Trophoblast cell (in vitro differentiated cells and primary cell): ENCODE data around the gene NOTCH2NLA.
"Not testable (repeated sequence)": the region's sequence is repeated elsewhere in the genome, so short reads cannot be mapped to it uniquely, and the experiment has no call there.

ENCODE experiments used
- DNase-seq, 2 donors: peaks; one replicate each; pipeline ENCODE4 v3.0.0-alpha.2; 2016
- H2AFZ ChIP-seq: 2 replicates; pipeline ENCODE4 v1.6.1; 2013; ENCODE audit warnings: low read length, moderate library complexity, mild to moderate bottlenecking; ENCODE audit not compliant: insufficient read depth, poor library complexity
- H2AK5ac ChIP-seq: 2 replicates; pipeline ENCODE4 v1.6.1; 2013; ENCODE audit warnings: mild to moderate bottlenecking, low read length
- H2BK120ac ChIP-seq: 2 replicates; pipeline ENCODE4 v1.6.1; 2013; ENCODE audit warnings: low read length, mild to moderate bottlenecking, moderate library complexity; ENCODE audit not compliant: insufficient read depth, poor library complexity
- H2BK12ac ChIP-seq: 2 replicates; pipeline ENCODE4 v1.6.1; 2013; ENCODE audit warnings: mild to moderate bottlenecking, low read length, moderate library complexity
- H2BK5ac ChIP-seq: 2 replicates; pipeline ENCODE4 v1.6.1; 2013; ENCODE audit warnings: low read length, low read depth, moderate library complexity, mild to moderate bottlenecking; ENCODE audit not compliant: poor library complexity
- H3K14ac ChIP-seq: 2 replicates; pipeline ENCODE4 v1.6.1; 2013; ENCODE audit warnings: mild to moderate bottlenecking, low read length
- H3K18ac ChIP-seq: 2 replicates; pipeline ENCODE4 v1.6.1; 2013; ENCODE audit warnings: mild to moderate bottlenecking, low read length
- H3K23ac ChIP-seq: 2 replicates; pipeline ENCODE4 v1.6.1; 2013; ENCODE audit warnings: low read length
- H3K27ac ChIP-seq: 2 replicates; pipeline ENCODE4 v1.5.1; 2013; ENCODE audit warnings: low read depth, mild to moderate bottlenecking, inconsistent platforms, low read length, moderate library complexity
- H3K27me3 ChIP-seq: 2 replicates; pipeline ENCODE4 v1.6.1; 2013; ENCODE audit warnings: inconsistent platforms, mild to moderate bottlenecking, low read length, moderate library complexity; ENCODE audit not compliant: insufficient read depth
- H3K36me3 ChIP-seq, 2 experiments: 1 replicate in 1 of 2; 2 replicates in 1 of 2; pipeline ENCODE4 v1.6.1; 2013; ENCODE audit warnings: low read length in 2 of 2, mild to moderate bottlenecking in 2 of 2, moderate library complexity in 1 of 2; ENCODE audit not compliant: insufficient read depth in 2 of 2, control insufficient read depth in 1 of 2
- H3K4ac ChIP-seq: 2 replicates; pipeline ENCODE4 v1.6.1; 2013; ENCODE audit warnings: low read depth, mild to moderate bottlenecking, low read length, moderate library complexity
- H3K4me1 ChIP-seq, 2 experiments: 1 replicate in 1 of 2; 2 replicates in 1 of 2; pipeline ENCODE4 v1.6.1; 2013; ENCODE audit warnings: low read length in 2 of 2, mild to moderate bottlenecking in 2 of 2, moderate library complexity in 1 of 2; ENCODE audit not compliant: insufficient read depth in 2 of 2, control insufficient read depth in 1 of 2
- H3K4me2 ChIP-seq: 2 replicates; pipeline ENCODE4 v1.6.1; 2013; ENCODE audit warnings: inconsistent platforms, mild to moderate bottlenecking, low read length, moderate library complexity
- H3K4me3 ChIP-seq: 2 replicates; pipeline ENCODE4 v1.5.1; 2013; ENCODE audit warnings: mild to moderate bottlenecking, low read depth, low read length, inconsistent platforms
- H3K79me1 ChIP-seq: one replicate; pipeline ENCODE4 v1.6.1; 2013; ENCODE audit warnings: low read length
- H3K79me2 ChIP-seq: 2 replicates; pipeline ENCODE4 v1.6.1; 2013; ENCODE audit warnings: low read length, mild to moderate bottlenecking; ENCODE audit not compliant: control insufficient read depth, insufficient read depth, poor library complexity
- H3K9ac ChIP-seq: 2 replicates; pipeline ENCODE4 v1.6.1; 2013; ENCODE audit warnings: mild to moderate bottlenecking, low read length
- H3K9me3 ChIP-seq: 2 replicates; pipeline ENCODE4 v1.6.1; 2013; ENCODE audit warnings: low read depth, mild to moderate bottlenecking, control low read depth, inconsistent platforms, low read length; ENCODE audit not compliant: insufficient read depth
- H4K12ac ChIP-seq: 2 replicates; pipeline ENCODE4 v1.6.1; 2013; ENCODE audit warnings: low read depth, mild to moderate bottlenecking, low read length, moderate library complexity
- H4K8ac ChIP-seq: 2 replicates; pipeline ENCODE4 v1.6.1; 2013; ENCODE audit warnings: low read depth, mild to moderate bottlenecking, low read length, moderate library complexity
- H4K91ac ChIP-seq: one replicate; pipeline ENCODE4 v1.6.1; 2013; ENCODE audit warnings: low read depth, mild to moderate bottlenecking, low read length, moderate library complexity
- WGBS: extraction: QIAGEN DNeasy Blood & Tissue Kit; methylation state at CpG from one replicate; pipeline ENCODE4 v1.1.7; 2013; ENCODE audit warnings: missing lambda C conversion rate; ENCODE audit not compliant: insufficient read length, insufficient coverage; ENCODE audit errors: extremely low coverage; 5-methylcytosine and 5-hydroxymethylcytosine counted together

The NOTCH2NLA gene

DNA sequence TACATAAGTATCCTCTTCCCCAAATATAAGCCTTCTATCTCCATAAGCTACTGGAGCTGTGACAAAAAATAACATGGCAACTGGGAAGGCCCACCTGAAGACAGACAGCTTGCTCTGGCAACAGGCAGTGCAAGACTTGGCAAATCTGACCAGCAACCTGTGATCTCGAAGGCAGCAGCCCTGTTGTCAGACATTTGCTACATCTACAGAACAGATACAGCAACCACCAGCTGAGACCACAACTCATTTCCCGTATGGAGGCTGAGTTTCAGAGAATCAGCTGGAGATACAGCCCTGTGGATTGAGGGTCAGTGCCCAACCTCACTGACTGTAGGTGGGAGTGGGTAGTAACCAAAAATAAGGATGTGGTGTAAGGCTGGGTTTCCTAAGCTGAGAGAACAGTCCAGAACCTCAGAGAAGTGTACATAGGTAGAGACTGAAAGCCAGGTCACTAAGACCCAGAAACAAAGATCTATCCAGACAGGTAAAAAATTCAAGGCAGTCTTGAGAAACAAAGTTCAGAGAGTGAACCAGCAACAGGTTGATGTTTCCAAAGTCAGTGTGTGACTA, 37.4 kb upstream of the NOTCH2NLA start:
- H3K79me2 ChIP-seq, H2BK12ac ChIP-seq, H3K36me3 ChIP-seq, H2BK5ac ChIP-seq, H3K4me2 ChIP-seq, H3K23ac ChIP-seq, H4K8ac ChIP-seq, H3K18ac ChIP-seq, H3K9me3 ChIP-seq, H4K12ac ChIP-seq, H3K79me1 ChIP-seq, H3K9ac ChIP-seq, H3K4ac ChIP-seq, H3K4me3 ChIP-seq, H4K91ac ChIP-seq, DNase-seq, H2AK5ac ChIP-seq, H3K27me3 ChIP-seq, H3K14ac ChIP-seq, H2BK120ac ChIP-seq, H3K27ac ChIP-seq, H2AFZ ChIP-seq, H3K4me1 ChIP-seq: not testable (repeated sequence)
- WGBS, result no CpG with 5 or more reads among the region's 2 CpGs

DNA sequence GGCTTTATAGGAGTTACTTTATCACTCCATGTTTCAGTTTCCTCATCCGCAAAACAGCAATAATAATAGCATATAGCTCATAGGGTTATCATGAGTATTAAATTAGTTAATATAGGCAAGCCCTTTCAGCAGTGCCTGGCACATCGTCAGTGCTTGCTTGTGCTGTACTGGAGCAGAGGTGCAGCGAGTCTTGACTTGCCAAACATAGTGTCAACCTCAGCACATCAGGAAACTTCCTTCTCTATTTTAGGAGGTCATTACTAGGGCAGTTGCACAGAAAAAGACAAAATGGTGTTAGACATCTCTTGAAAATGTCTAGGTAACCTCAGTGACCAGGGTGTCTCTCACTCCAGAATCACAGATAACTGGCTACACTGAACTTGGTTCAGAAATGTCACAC, 35.9 kb upstream of the NOTCH2NLA start:
- not testable (repeated sequence) for H4K12ac ChIP-seq, H3K27me3 ChIP-seq, H2BK5ac ChIP-seq, H3K79me2 ChIP-seq, H3K4me1 ChIP-seq, H3K4me3 ChIP-seq, H2AK5ac ChIP-seq, H2BK12ac ChIP-seq, H3K4ac ChIP-seq, H3K4me2 ChIP-seq, H2AFZ ChIP-seq, H4K8ac ChIP-seq, H3K14ac ChIP-seq, H3K27ac ChIP-seq, H3K23ac ChIP-seq, H3K79me1 ChIP-seq, DNase-seq, H4K91ac ChIP-seq, H2BK120ac ChIP-seq, H3K36me3 ChIP-seq, H3K9me3 ChIP-seq, H3K9ac ChIP-seq, H3K18ac ChIP-seq
- no CpG with 5 or more reads among the region's 3 CpGs for WGBS

GRCh38 chr1:146260006-146260730, 31.3 kb upstream of the NOTCH2NLA start:
- not testable (repeated sequence) for H2BK120ac ChIP-seq, H3K14ac ChIP-seq, H3K4ac ChIP-seq, H3K79me1 ChIP-seq, H3K36me3 ChIP-seq, H3K4me1 ChIP-seq, H3K79me2 ChIP-seq, H2BK12ac ChIP-seq, H4K8ac ChIP-seq, H3K18ac ChIP-seq, H2AK5ac ChIP-seq, H2BK5ac ChIP-seq, H3K27ac ChIP-seq, H4K91ac ChIP-seq, DNase-seq, H3K4me3 ChIP-seq, H3K9ac ChIP-seq, H2AFZ ChIP-seq, H3K9me3 ChIP-seq, H3K23ac ChIP-seq, H3K4me2 ChIP-seq, H4K12ac ChIP-seq, H3K27me3 ChIP-seq
- no CpG with 5 or more reads among the region's 8 CpGs for WGBS

GRCh38 chr1:146257992-146258552, 29.3 kb upstream of the NOTCH2NLA start:
- not testable (repeated sequence) for H4K8ac ChIP-seq, H3K18ac ChIP-seq, DNase-seq, H3K27ac ChIP-seq, H2BK120ac ChIP-seq, H3K36me3 ChIP-seq, H2BK5ac ChIP-seq, H3K23ac ChIP-seq, H3K14ac ChIP-seq, H2AK5ac ChIP-seq, H3K79me2 ChIP-seq, H3K4ac ChIP-seq, H2AFZ ChIP-seq, H2BK12ac ChIP-seq, H3K27me3 ChIP-seq, H3K79me1 ChIP-seq, H3K9ac ChIP-seq, H4K12ac ChIP-seq, H3K4me1 ChIP-seq, H4K91ac ChIP-seq, H3K4me3 ChIP-seq, H3K4me2 ChIP-seq, H3K9me3 ChIP-seq
- WGBS, result no CpG with 5 or more reads among the region's 1 CpG
